PC-9 (cell line): Measurements from ENCODE around the gene HSD17B4. TPM values are rescaled to one million over a fixed set of nuclear protein-coding genes. Genes with fewer than 3 reads are reported as not detected.
"Not testable (repeated sequence)": the region's sequence is repeated elsewhere in the genome, so short reads cannot be mapped to it uniquely, and the experiment has no call there.

ENCODE experiments used
- BruUV-seq: library from RNA; stranded (reverse); fragments of 400-500 nt; replicated peaks from 2 replicates; lab custom pipeline; 2021; lab: Mats Ljungman, UMichigan
- CTCF ChIA-PET: fragments of 300-600 bp; sonication (Branson Sonifier 250); formaldehyde crosslinking; loops from one replicate; lab custom pipeline; 2022; ENCODE audit warnings: antibody characterized with exemption; lab: Charles Lee
- POLR2A ChIA-PET: fragments of 300-600 bp; sonication (Branson Sonifier 250); formaldehyde crosslinking; loops from one replicate; lab custom pipeline; 2022; ENCODE audit warnings: antibody characterized with exemption; ENCODE audit not compliant: unreplicated experiment; lab: Charles Lee
- DNase-seq, 2 experiments: peaks; one replicate each; pipeline versions ENCODE4 v3.0.0 to v3.0.0-alpha.2; 2015 to 2022; ENCODE audit warnings: mixed read lengths in 1 of 2
- H2AFZ ChIP-seq: fragments of 200-600 bp; sonication (generic); 2 replicates; pipeline ENCODE4 v1.8.1; 2017; ENCODE audit warnings: antibody characterized with exemption
- H3F3A ChIP-seq: fragments of 200-600 bp; sonication (generic); 2 replicates; pipeline ENCODE4 v1.8.1; 2017; ENCODE audit warnings: antibody characterized with exemption, mild to moderate bottlenecking, low read depth; ENCODE audit not compliant: insufficient read depth
- H3K27ac ChIP-seq: fragments of 200-600 bp; sonication (generic); 2 replicates; pipeline ENCODE4 v1.6.1; 2016; ENCODE audit warnings: mixed run types
- H3K27me3 ChIP-seq: fragments of 200-600 bp; sonication (generic); 2 replicates; pipeline ENCODE4 v1.6.1; 2016; ENCODE audit warnings: low read depth, mixed run types; ENCODE audit not compliant: insufficient read depth
- H3K36me3 ChIP-seq: fragments of 200-600 bp; sonication (generic); 2 replicates; pipeline ENCODE4 v1.6.1; 2016; ENCODE audit warnings: low read depth, mixed run types
- H3K4me1 ChIP-seq: fragments of 200-600 bp; sonication (generic); replicated peaks from 2 replicates; pipeline ENCODE4 v1.6.1; 2016; ENCODE audit warnings: mixed run types; ENCODE audit not compliant: insufficient read depth
- H3K4me2 ChIP-seq: fragments of 200-600 bp; sonication (generic); 2 replicates; pipeline ENCODE4 v1.6.1; 2017; ENCODE audit warnings: mixed run types
- H3K4me3 ChIP-seq: fragments of 200-600 bp; sonication (generic); 2 replicates; pipeline ENCODE4 v1.6.1; 2016; ENCODE audit warnings: mixed run types
- H3K79me2 ChIP-seq: fragments of 200-600 bp; sonication (generic); 2 replicates; pipeline ENCODE4 v1.6.1; 2017; ENCODE audit warnings: low read depth, mixed run types
- H3K9me2 ChIP-seq: fragments of 200-600 bp; sonication (generic); 2 replicates; pipeline ENCODE4 v1.8.1; 2017; ENCODE audit warnings: mild to moderate bottlenecking; ENCODE audit not compliant: insufficient read depth
- H3K9me3 ChIP-seq: fragments of 200-600 bp; sonication (generic); 2 replicates; pipeline ENCODE4 v1.8.1; 2016; ENCODE audit warnings: low read depth; ENCODE audit not compliant: insufficient read depth
- H4K20me1 ChIP-seq: fragments of 200-600 bp; sonication (generic); 2 replicates; pipeline ENCODE4 v1.8.1; 2017; ENCODE audit not compliant: insufficient read depth
- EZH2 ChIP-seq: fragments of 200-600 bp; sonication (generic); IDR thresholded peaks from 2 replicates; pipeline ENCODE4 v1.8.0; 2017; ENCODE audit warnings: antibody characterized with exemption, low read depth
- intact Hi-C: fragments of 100-400 bp; cut with micrococcal nuclease; formaldehyde crosslinking; loops from one replicate; pipeline ENCODE4 v1.10.0; 2022; ENCODE audit not compliant: unreplicated experiment
- total RNA-seq: library from RNA; stranded (reverse); gene quantifications from 2 replicates; pipeline ENCODE4 v1.2.3, GENCODE V29; 2021
- TF ChIP-seq, protein P1 (sequence below): fragments of 200-600 bp; sonication (generic); conservative IDR thresholded peaks from 2 replicates; pipeline ENCODE4 v1.6.1; 2017; ENCODE audit warnings: mixed run types, antibody characterized with exemption, mild to moderate bottlenecking, moderate library complexity

The HSD17B4 gene
- total RNA-seq, 1 experiment from 2014 or later = 148 TPM

GRCh38 chr5:119444643-119445042 lies 7.7 kb upstream of the HSD17B4 start:
- intact Hi-C loops, POLR2A ChIA-PET, CTCF ChIA-PET: not testable (repeated sequence)

GRCh38 chr5:119445544-119445943 lies 6.8 kb upstream of the HSD17B4 start:
- TF ChIP-seq, protein P1, sequence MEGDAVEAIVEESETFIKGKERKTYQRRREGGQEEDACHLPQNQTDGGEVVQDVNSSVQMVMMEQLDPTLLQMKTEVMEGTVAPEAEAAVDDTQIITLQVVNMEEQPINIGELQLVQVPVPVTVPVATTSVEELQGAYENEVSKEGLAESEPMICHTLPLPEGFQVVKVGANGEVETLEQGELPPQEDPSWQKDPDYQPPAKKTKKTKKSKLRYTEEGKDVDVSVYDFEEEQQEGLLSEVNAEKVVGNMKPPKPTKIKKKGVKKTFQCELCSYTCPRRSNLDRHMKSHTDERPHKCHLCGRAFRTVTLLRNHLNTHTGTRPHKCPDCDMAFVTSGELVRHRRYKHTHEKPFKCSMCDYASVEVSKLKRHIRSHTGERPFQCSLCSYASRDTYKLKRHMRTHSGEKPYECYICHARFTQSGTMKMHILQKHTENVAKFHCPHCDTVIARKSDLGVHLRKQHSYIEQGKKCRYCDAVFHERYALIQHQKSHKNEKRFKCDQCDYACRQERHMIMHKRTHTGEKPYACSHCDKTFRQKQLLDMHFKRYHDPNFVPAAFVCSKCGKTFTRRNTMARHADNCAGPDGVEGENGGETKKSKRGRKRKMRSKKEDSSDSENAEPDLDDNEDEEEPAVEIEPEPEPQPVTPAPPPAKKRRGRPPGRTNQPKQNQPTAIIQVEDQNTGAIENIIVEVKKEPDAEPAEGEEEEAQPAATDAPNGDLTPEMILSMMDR = no peak
- TF ChIP-seq EZH2 = no peak
- no peak overlapping the region for H2AFZ ChIP-seq
- H3K27me3 ChIP-seq = no peaks in the 10 kb centered on the region
- H3K9me3 ChIP-seq = no peaks in the 10 kb centered on the region
- no peak overlapping the region for H3K4me3 ChIP-seq
- H4K20me1 ChIP-seq = no peaks in the 10 kb centered on the region
- H3K27ac ChIP-seq = no peak overlapping the region
- BruUV-seq = no TSS peak
- no peak for DNase-seq
- H3K4me2 ChIP-seq = no peak overlapping the region
- H3K4me1 ChIP-seq = no peaks in the 10 kb centered on the region
- no peaks in the 10 kb centered on the region for H3F3A ChIP-seq
- no peaks in the 10 kb centered on the region for H3K79me2 ChIP-seq
- intact Hi-C loops = no loop called here
- H3K36me3 ChIP-seq = no peaks in the 10 kb centered on the region
- ChIA-PET POLR2A (no interaction called here), CTCF (no interaction called here)
- H3K9me2 ChIP-seq = no peaks in the 10 kb centered on the region

More at GRCh38 chr5:119444643-119445042, 7.7 kb upstream of the HSD17B4 start:
- not testable (repeated sequence) for DNase-seq, H3K9me3 ChIP-seq, BruUV-seq, H2AFZ ChIP-seq, H3K79me2 ChIP-seq, H4K20me1 ChIP-seq, H3K27ac ChIP-seq, H3K4me1 ChIP-seq, H3K9me2 ChIP-seq, H3F3A ChIP-seq, H3K27me3 ChIP-seq, H3K4me3 ChIP-seq, H3K4me2 ChIP-seq, H3K36me3 ChIP-seq

- CTCF ChIA-PET = no interaction called here
- TF ChIP-seq, protein P1 = no peak
- no peak for TF ChIP-seq EZH2
- no peaks in the 10 kb centered on the region for H3F3A ChIP-seq
- BruUV-seq = no TSS peak
- H3K79me2 ChIP-seq = peaks cover 12% of the 10 kb centered on the region; the same call in 1 of the 2 replicates
- H3K4me2 ChIP-seq = no peak overlapping the region
- intact Hi-C loops = loop anchor here (5.0 kb wide), 1 partner anchor 463 kb away; the partner anchor contains the start of gene DTWD2
- no peaks in the 10 kb centered on the region for H4K20me1 ChIP-seq
- H3K27me3 ChIP-seq = no peaks in the 10 kb centered on the region
- peaks cover 9% of the 10 kb centered on the region for H3K4me1 ChIP-seq
- no peak overlapping the region for H3K4me3 ChIP-seq
- H3K9me2 ChIP-seq = no peaks in the 10 kb centered on the region
- H3K36me3 ChIP-seq = no peaks in the 10 kb centered on the region
- POLR2A ChIA-PET = no interaction called here
- no peaks in the 10 kb centered on the region for H3K9me3 ChIP-seq
- H3K27ac ChIP-seq = no peak overlapping the region
- H2AFZ ChIP-seq = no peak overlapping the region
- DNase-seq = no peak
These were observed 2.4 kb upstream of the HSD17B4 start for GRCh38 chr5:119449882-119450281.

DNA sequence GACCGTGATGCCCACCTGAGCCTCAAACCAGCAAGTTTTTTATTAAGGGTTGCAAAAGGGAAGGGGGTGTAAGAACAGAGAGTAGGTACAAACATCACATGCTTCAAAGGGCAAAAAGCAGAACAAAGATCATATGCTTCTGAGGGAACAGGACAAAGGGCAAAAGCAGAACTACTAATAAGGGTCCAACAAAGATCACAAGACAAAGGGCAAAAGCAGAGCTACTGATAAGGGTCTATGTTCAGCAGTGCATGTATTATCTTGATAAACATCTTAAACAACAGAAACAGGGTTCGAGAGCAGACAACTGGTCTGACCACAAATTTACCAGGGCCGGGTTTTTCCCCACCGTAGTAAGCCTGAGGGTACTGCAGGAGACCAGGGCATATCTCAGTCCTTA lies 1.7 kb upstream of the HSD17B4 start:
- BruUV-seq, H3K4me2 ChIP-seq, H3K27me3 ChIP-seq, H3K4me1 ChIP-seq, POLR2A ChIA-PET, H3K27ac ChIP-seq, H4K20me1 ChIP-seq, H2AFZ ChIP-seq, DNase-seq, H3F3A ChIP-seq, H3K36me3 ChIP-seq, H3K9me3 ChIP-seq, H3K9me2 ChIP-seq, H3K4me3 ChIP-seq, CTCF ChIA-PET: not testable (repeated sequence)
- H3K79me2 ChIP-seq = peaks cover 12% of the 10 kb centered on the region; the same call in 1 of the 2 replicates
- intact Hi-C loops = loop anchor here (5.0 kb wide), 1 partner anchor 463 kb away; the partner anchor contains the start of gene DTWD2
